Stimulated activated CD4-positive, alpha-beta T cell treated with anti-CD3 and anti-CD28 coated beads, Interleukin-15, amount 100 ng/mL, for 24 hours (primary cell): ENCODE data around the gene ZFHX3.

ENCODE experiments used
- DNase-seq: peaks from one replicate; pipeline ENCODE4 v3.0.0-alpha.2; 2020

Gene ZFHX3

GRCh38 chr16:72925631-72925979 is 122.3 kb downstream of the ZFHX3 start:
- DNase-seq = no peak

- no peak for DNase-seq
Observed at GRCh38 chr16:72924927-72925630, 122.8 kb downstream of the ZFHX3 start.

GRCh38 chr16:72924537-72924926 is 123.4 kb downstream of the ZFHX3 start:
- no peak for DNase-seq

- no peak for DNase-seq
Observed at GRCh38 chr16:72923757-72924156, 124.2 kb downstream of the ZFHX3 start.

GRCh38 chr16:72922714-72923113 is 125.2 kb downstream of the ZFHX3 start:
- no peak for DNase-seq

- no peak for DNase-seq
Observed at GRCh38 chr16:72921620-72922019, 126.3 kb downstream of the ZFHX3 start.

GRCh38 chr16:72921106-72921505 is 126.8 kb downstream of the ZFHX3 start:
- no peak for DNase-seq

GRCh38 chr16:72917051-72917450 is 130.9 kb downstream of the ZFHX3 start:
- no peak for DNase-seq

GRCh38 chr16:72915331-72915730 is 132.6 kb downstream of the ZFHX3 start:
- no peak for DNase-seq

GRCh38 chr16:72913551-72913950 is 134.4 kb downstream of the ZFHX3 start:
- no peak for DNase-seq

GRCh38 chr16:72911971-72912370 is 136.0 kb downstream of the ZFHX3 start:
- DNase-seq = no peak

- no peak for DNase-seq
Observed at GRCh38 chr16:72910875-72911274, 137.1 kb downstream of the ZFHX3 start.

GRCh38 chr16:72910381-72910780 is 137.5 kb downstream of the ZFHX3 start:
- no peak for DNase-seq

GRCh38 chr16:72909196-72909595 is 138.7 kb downstream of the ZFHX3 start:
- DNase-seq = no peak

- no peak for DNase-seq
Observed at GRCh38 chr16:72908362-72909167, 139.4 kb downstream of the ZFHX3 start.

- no peak for DNase-seq
Observed at GRCh38 chr16:72905581-72905980, 142.3 kb downstream of the ZFHX3 start.

- DNase-seq = no peak
Observed at GRCh38 chr16:72903176-72903575, 144.8 kb downstream of the ZFHX3 start.

- DNase-seq = no peak
Observed at GRCh38 chr16:72902206-72902605, 145.7 kb downstream of the ZFHX3 start.

- no peak for DNase-seq
Observed at GRCh38 chr16:72901000-72901627, 146.8 kb downstream of the ZFHX3 start.

GRCh38 chr16:72898216-72898825 is 149.6 kb downstream of the ZFHX3 start:
- DNase-seq = no peak

GRCh38 chr16:72897707-72898106 is 150.2 kb downstream of the ZFHX3 start:
- DNase-seq = no peak

- no peak for DNase-seq
Observed at GRCh38 chr16:72896485-72897118, 151.3 kb downstream of the ZFHX3 start.

GRCh38 chr16:72895951-72896350 is 152.0 kb downstream of the ZFHX3 start:
- DNase-seq = no peak
